Mammary epithelial cell (primary cell): ENCODE results near the gene NOC4L.

Source experiments
- CTCF ChIP-seq, 2 donors: IDR thresholded peaks in 1 of 2; conservative IDR thresholded peaks in 1 of 2; 2 replicates each; pipeline ENCODE4 v1.5.1; 2011 to 2012; ENCODE audit warnings: inconsistent platforms in 2 of 2, low read length in 2 of 2, mild to moderate bottlenecking in 2 of 2, control low read depth in 1 of 2, low read depth in 1 of 2; ENCODE audit not compliant: insufficient read depth in 1 of 2; ENCODE audit errors: extremely low read depth in 1 of 2
- EZH2 ChIP-seq: IDR thresholded peaks from 2 replicates; pipeline ENCODE4 v1.6.1; 2012; ENCODE audit warnings: low read length, inconsistent platforms, borderline replicate concordance

GRCh38 chr12:132170094-132170636, 25.9 kb downstream of the NOC4L start:
- TF ChIP-seq CTCF (conservative IDR thresholded peaks at IDR 0.05 in 1 of 2, IDR thresholded peaks at IDR 0.05 in 1 of 2; ENCODE audit: extremely low read depth in 1 of 2, insufficient read depth in 1 of 2, low read depth in 1 of 2, low read length in 2 of 2), result no peak
- no peak for TF ChIP-seq EZH2
